SK-N-SH (cell line): ENCODE results near the gene TRPC4. TPM values are rescaled to one million over a fixed set of nuclear protein-coding genes. Genes with fewer than 3 reads are reported as not detected.

Source experiments
- CTCF ChIA-PET: fragments of 300-600, 350-600 bp; formaldehyde crosslinking; extraction: SDS; loops from one replicate; lab custom pipeline; 2021; lab: Yijun Ruan, JAX
- POLR2A ChIA-PET: fragments of 350-600 bp; sonication (Branson Sonifier 250); formaldehyde crosslinking; extraction: SDS; loops from one replicate; lab custom pipeline; 2020; ENCODE audit warnings: antibody characterized with exemption, inconsistent platforms; lab: Yijun Ruan, JAX
- DNase-seq: peaks from one replicate; pipeline ENCODE4 v3.0.0; 2012
- H2AFZ ChIP-seq: fragments of 200-600 bp; sonication (generic); 2 replicates; pipeline ENCODE4 v1.8.1; 2016; ENCODE audit warnings: antibody characterized with exemption, mild to moderate bottlenecking, low read depth
- H3F3A ChIP-seq: fragments of 200-600 bp; sonication (generic); replicated peaks from 2 replicates; pipeline ENCODE3; 2016; ENCODE audit warnings: antibody characterized with exemption, mild to moderate bottlenecking; ENCODE audit not compliant: insufficient read depth
- H3K27ac ChIP-seq, 2 experiments: fragments of 200-500 bp in 1 of 2; fragments of 200-600 bp in 1 of 2; sonication (Bioruptor generic) in 1 of 2; sonication (generic), shearing (Covaris generic) in 1 of 2; 2 replicates each; pipeline versions ENCODE4 v1.5.1 to v1.6.1; 2014 to 2016; ENCODE audit warnings: low read depth in 2 of 2, inconsistent platforms in 1 of 2, low read length in 1 of 2, mild to moderate bottlenecking in 1 of 2, mixed read lengths in 1 of 2
- H3K27me3 ChIP-seq: fragments of 200-600 bp; sonication (generic), shearing (Covaris generic); 2 replicates; pipeline ENCODE4 v1.6.1; 2016; ENCODE audit warnings: mixed run types; ENCODE audit not compliant: insufficient read depth
- H3K36me3 ChIP-seq, 2 experiments: fragments of 200-500 bp in 1 of 2; fragments of 200-600 bp in 1 of 2; sonication (Bioruptor generic) in 1 of 2; sonication (generic) in 1 of 2; replicated peaks in 1 of 2; 2 replicates each; pipeline versions ENCODE3 to v1.5.1; 2014 to 2016; ENCODE audit warnings: low read length in 1 of 2, mild to moderate bottlenecking in 1 of 2; ENCODE audit not compliant: insufficient read depth in 2 of 2, control insufficient read depth in 1 of 2
- H3K4me1 ChIP-seq, 2 experiments: fragments of 200-500 bp in 1 of 2; fragments of 200-600 bp in 1 of 2; sonication (Bioruptor generic) in 1 of 2; sonication (generic), shearing (Covaris generic) in 1 of 2; 2 replicates each; pipeline versions ENCODE4 v1.5.1 to v1.6.1; 2014 to 2016; ENCODE audit warnings: low read depth in 1 of 2, low read length in 1 of 2, mixed run types in 1 of 2; ENCODE audit not compliant: insufficient read depth in 2 of 2, control insufficient read depth in 1 of 2
- H3K4me2 ChIP-seq: fragments of 200-600 bp; sonication (generic), shearing (Covaris generic); 2 replicates; pipeline ENCODE4 v1.6.1; 2017; ENCODE audit warnings: mixed run types
- H3K4me3 ChIP-seq, 2 experiments: fragments of 200-500 bp in 1 of 2; fragments of 200-600 bp in 1 of 2; sonication (Bioruptor generic) in 1 of 2; sonication (generic), shearing (Covaris generic) in 1 of 2; 2 replicates each; pipeline versions ENCODE4 v1.5.1 to v1.8.1; 2014 to 2016; ENCODE audit warnings: low read depth in 2 of 2, inconsistent platforms in 1 of 2, low read length in 1 of 2, mild to moderate bottlenecking in 1 of 2, mixed read lengths in 1 of 2, moderate library complexity in 1 of 2
- H3K79me2 ChIP-seq: fragments of 200-600 bp; sonication (generic); 2 replicates; pipeline ENCODE4 v1.8.1; 2017; ENCODE audit warnings: mild to moderate bottlenecking; ENCODE audit not compliant: insufficient read depth
- H3K9ac ChIP-seq: fragments of 200-600 bp; sonication (generic); 2 replicates; pipeline ENCODE4 v1.6.1; 2017; ENCODE audit warnings: mixed run types
- H3K9me2 ChIP-seq: fragments of 200-600 bp; sonication (generic); 2 replicates; pipeline ENCODE4 v1.6.1; 2017; ENCODE audit warnings: mixed run types
- H3K9me3 ChIP-seq: fragments of 200-600 bp; sonication (generic); 2 replicates; pipeline ENCODE4 v1.6.1; 2017; ENCODE audit warnings: mixed run types, mild to moderate bottlenecking, moderate library complexity
- H4K20me1 ChIP-seq: fragments of 200-600 bp; sonication (generic); 2 replicates; pipeline ENCODE4 v1.6.1; 2017; ENCODE audit warnings: mild to moderate bottlenecking, mixed run types; ENCODE audit not compliant: insufficient read depth
- CTCF ChIP-seq: fragments of 200-600 bp; sonication (generic); IDR thresholded peaks from 2 replicates; pipeline ENCODE4 v1.6.1; 2017; ENCODE audit warnings: antibody characterized with exemption, mild to moderate bottlenecking, moderate library complexity
- ELF1 ChIP-seq: IDR thresholded peaks from 2 replicates; pipeline ENCODE4 v1.4.0; 2012
- FOXJ3 ChIP-seq: sonication (generic); formaldehyde crosslinking; IDR thresholded peaks from 2 replicates; pipeline ENCODE4 v1.5.1; 2020; ENCODE audit warnings: mild to moderate bottlenecking, missing genetic modification reagents
- FOXM1 ChIP-seq: IDR thresholded peaks from 2 replicates; pipeline ENCODE4 v1.4.0; 2012; ENCODE audit warnings: low read depth, mild to moderate bottlenecking
- JUND ChIP-seq: IDR thresholded peaks from 2 replicates; pipeline ENCODE4 v1.4.0; 2012
- MXI1 ChIP-seq: IDR thresholded peaks from 2 replicates; pipeline ENCODE4 v1.6.1; 2012; ENCODE audit warnings: mild to moderate bottlenecking, low read depth, low read length, improper control_type of control experiment
- NFIC ChIP-seq: IDR thresholded peaks from 2 replicates; pipeline ENCODE4 v1.4.0; 2012; ENCODE audit warnings: borderline replicate concordance
- PBX3 ChIP-seq: IDR thresholded peaks from 2 replicates; pipeline ENCODE4; 2012
- RCOR1 ChIP-seq: fragments of 150-350 bp; IDR thresholded peaks from 2 replicates; pipeline ENCODE4 v1.6.1; 2017; ENCODE audit warnings: antibody characterized with exemption, low read length
- REST ChIP-seq: IDR thresholded peaks from 2 replicates; pipeline ENCODE4 v1.6.1; 2012; ENCODE audit warnings: mild to moderate bottlenecking, low read depth, low read length, moderate library complexity
- SMC3 ChIP-seq: IDR thresholded peaks from 2 replicates; pipeline ENCODE4 v1.6.1; 2012; ENCODE audit warnings: low read depth, low read length, improper control_type of control experiment
- TEAD4 ChIP-seq: IDR thresholded peaks from 2 replicates; pipeline ENCODE4 v1.4.0; 2012; ENCODE audit warnings: mild to moderate bottlenecking, borderline replicate concordance; ENCODE audit not compliant: insufficient read depth
- WGBS: methylation state at CpG from one replicate; pipeline ENCODE4 v1.1.6; 2017; ENCODE audit warnings: low lambda C conversion rate; 5-methylcytosine and 5-hydroxymethylcytosine counted together
- polyA plus RNA-seq, 3 experiments: library from polyadenylated mRNA; depleted of rRNA; stranded (reverse); fragments of >200 nt; gene quantifications; 2 replicates each; pipeline ENCODE4 v1.2.3, GENCODE V29; 2012
- TF ChIP-seq, protein P1 (sequence below): IDR thresholded peaks from 2 replicates; pipeline ENCODE4 v1.4.0; 2012; ENCODE audit warnings: low read depth, borderline replicate concordance
- TF ChIP-seq, protein P2 (sequence below): fragments of 150-350 bp; IDR thresholded peaks from 2 replicates; pipeline ENCODE4 v1.6.1; 2017; ENCODE audit warnings: antibody characterized with exemption, low read length, low read depth, borderline replicate concordance

Gene TRPC4
- polyA plus RNA-seq, 1 of the 3 experiments (the other 2 are of a cell fraction): not detected

DNA sequence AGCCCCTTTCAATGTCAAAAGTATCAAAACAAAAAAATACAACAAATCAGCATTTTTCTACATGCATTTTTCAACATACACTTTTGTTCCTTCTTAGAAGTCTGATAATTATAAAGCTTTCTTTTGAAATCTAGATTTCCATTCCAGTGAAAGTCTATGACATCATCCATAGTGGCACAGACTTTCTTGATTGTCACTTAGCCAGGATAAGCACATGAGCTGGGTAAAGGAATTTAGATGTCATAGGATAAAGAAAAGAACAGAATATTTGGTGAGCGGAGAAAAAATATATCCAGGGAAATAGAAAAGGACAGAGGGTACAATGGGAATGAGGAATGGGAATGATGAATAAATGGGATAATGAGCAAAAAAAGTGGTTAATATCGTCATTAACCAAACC, 15.1 kb upstream of the TRPC4 start:
- H3K9me2 ChIP-seq: no peaks in the 10 kb centered on the region; the same call in 1 of the 2 replicates
- ChIA-PET POLR2A (no interaction called here), CTCF (no interaction called here)
- H4K20me1 ChIP-seq: no peaks in the 10 kb centered on the region
- 43% methylated on average over 2 of the region's 2 CpGs for WGBS
- TF ChIP-seq RCOR1 (no peak), REST (no peak), FOXM1 (no peak), SMC3 (no peak), TEAD4 (no peak), MXI1 (no peak)
- H3K9me3 ChIP-seq: no peaks in the 10 kb centered on the region
- H3K79me2 ChIP-seq: no peaks in the 10 kb centered on the region
- DNase-seq: no peak
- H3K4me1 ChIP-seq: no peaks in the 10 kb centered on the region; a peak in 1 of 4 replicates
- H3K36me3 ChIP-seq: no peaks in the 10 kb centered on the region
- H3K4me3 ChIP-seq: no peak overlapping the region
- no peaks in the 10 kb centered on the region for H3F3A ChIP-seq
- no peak overlapping the region for H3K4me2 ChIP-seq
- H3K27me3 ChIP-seq: no peaks in the 10 kb centered on the region
- no peak overlapping the region for H3K9ac ChIP-seq
- H2AFZ ChIP-seq: no peak overlapping the region
- H3K27ac ChIP-seq: no peak overlapping the region

- CTCF ChIA-PET: no interaction called here
- Histone ChIP-seq H3K4me2 (no peak overlapping the region), H3K4me1 (no peaks in the 10 kb centered on the region; a peak in 1 of 4 replicates), H2AFZ (no peak overlapping the region), H3K27me3 (no peaks in the 10 kb centered on the region), H3K9me2 (no peaks in the 10 kb centered on the region; the same call in 1 of the 2 replicates), H3K9ac (no peak overlapping the region), H4K20me1 (no peaks in the 10 kb centered on the region), H3K27ac (no peak overlapping the region), H3K36me3 (no peaks in the 10 kb centered on the region), H3F3A (no peaks in the 10 kb centered on the region), H3K4me3 (no peak overlapping the region), H3K79me2 (no peaks in the 10 kb centered on the region), H3K9me3 (no peaks in the 10 kb centered on the region)
- 0% methylated on average over 1 of the region's 1 CpG for WGBS
- POLR2A ChIA-PET: no interaction called here
- no peak for DNase-seq
- TF ChIP-seq REST (no peak), MXI1 (no peak), ELF1 (no peak), JUND (no peak), CTCF (no peak), FOXJ3 (CRISPR knock-in tag) (no peak), NFIC (no peak), PBX3 (no peak)
- TF ChIP-seq, protein P1, sequence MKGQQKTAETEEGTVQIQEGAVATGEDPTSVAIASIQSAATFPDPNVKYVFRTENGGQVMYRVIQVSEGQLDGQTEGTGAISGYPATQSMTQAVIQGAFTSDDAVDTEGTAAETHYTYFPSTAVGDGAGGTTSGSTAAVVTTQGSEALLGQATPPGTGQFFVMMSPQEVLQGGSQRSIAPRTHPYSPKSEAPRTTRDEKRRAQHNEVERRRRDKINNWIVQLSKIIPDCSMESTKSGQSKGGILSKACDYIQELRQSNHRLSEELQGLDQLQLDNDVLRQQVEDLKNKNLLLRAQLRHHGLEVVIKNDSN: no peak
- TF ChIP-seq, protein P2, sequence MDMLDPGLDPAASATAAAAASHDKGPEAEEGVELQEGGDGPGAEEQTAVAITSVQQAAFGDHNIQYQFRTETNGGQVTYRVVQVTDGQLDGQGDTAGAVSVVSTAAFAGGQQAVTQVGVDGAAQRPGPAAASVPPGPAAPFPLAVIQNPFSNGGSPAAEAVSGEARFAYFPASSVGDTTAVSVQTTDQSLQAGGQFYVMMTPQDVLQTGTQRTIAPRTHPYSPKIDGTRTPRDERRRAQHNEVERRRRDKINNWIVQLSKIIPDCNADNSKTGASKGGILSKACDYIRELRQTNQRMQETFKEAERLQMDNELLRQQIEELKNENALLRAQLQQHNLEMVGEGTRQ: no peak
Observed at GRCh38 chr13:37884026-37884425, 14.5 kb upstream of the TRPC4 start.
